Peyer's patch (tissue), 4 donors: ENCODE results near the gene ANKS3.

Experiments used
- CTCF ChIP-seq, 6 experiments: fragments of 450-650 bp in 4 of 6; fragments of 200-600 bp in 2 of 6; sonication (generic) in 1 of 6; IDR thresholded peaks; one replicate each; pipeline ENCODE4 v1.5.1; 2017 to 2019; ENCODE audit warnings: antibody characterized with exemption in 6 of 6, mild to moderate bottlenecking in 3 of 6, moderate library complexity in 1 of 6
- POLR2A ChIP-seq, 2 donors: fragments of 450-650 bp; IDR thresholded peaks; one replicate each; pipeline ENCODE4 v1.5.1; 2017; ENCODE audit warnings: antibody characterized with exemption in 2 of 2, mild to moderate bottlenecking in 2 of 2, moderate library complexity in 2 of 2

- TF ChIP-seq CTCF (IDR thresholded peaks at IDR 0.05) (no peak), POLR2A (IDR thresholded peaks at IDR 0.05) (no peak)
These were observed 37.7 kb downstream of the ANKS3 start for GRCh38 chr16:4696172-4696904.
